Embryonic facial prominence (tissue), 1 donor: ENCODE results near the gene CTNNA1.
"Not testable (repeated sequence)": the region's sequence is repeated elsewhere in the genome, so short reads cannot be mapped to it uniquely, and the experiment has no call there.

Experiments used
- DNase-seq: peaks from one replicate; pipeline ENCODE4 v3.0.0-alpha.2; 2016; ENCODE audit errors: extremely low spot score

Gene CTNNA1

GRCh38 chr5:138898299-138898698 is 145.1 kb downstream of the CTNNA1 start:
- no peak for DNase-seq

- DNase-seq = no peak
These were observed 145.5 kb downstream of the CTNNA1 start for GRCh38 chr5:138898742-138899141.

- DNase-seq = no peak
These were observed 147.2 kb downstream of the CTNNA1 start for GRCh38 chr5:138900281-138900965.

GRCh38 chr5:138901716-138902115 is 148.5 kb downstream of the CTNNA1 start:
- DNase-seq = no peak

- no peak for DNase-seq
These were observed 150.0 kb downstream of the CTNNA1 start for GRCh38 chr5:138903130-138903775.

GRCh38 chr5:138905541-138905940 is 152.3 kb downstream of the CTNNA1 start:
- DNase-seq = no peak

- no peak for DNase-seq
These were observed 156.5 kb downstream of the CTNNA1 start for GRCh38 chr5:138909734-138910133.

- DNase-seq = no peak
These were observed 157.4 kb downstream of the CTNNA1 start for GRCh38 chr5:138910546-138911185.

GRCh38 chr5:138911441-138911840 is 158.2 kb downstream of the CTNNA1 start:
- DNase-seq = no peak

- DNase-seq = no peak
These were observed 158.9 kb downstream of the CTNNA1 start for GRCh38 chr5:138912093-138912492.

- DNase-seq = no peak
These were observed 160.5 kb downstream of the CTNNA1 start for GRCh38 chr5:138913773-138914172.

GRCh38 chr5:138914338-138914737 is 161.1 kb downstream of the CTNNA1 start:
- no peak for DNase-seq

- DNase-seq = no peak
These were observed 165.5 kb downstream of the CTNNA1 start for GRCh38 chr5:138918686-138919085.

GRCh38 chr5:138920181-138920580 is 167.0 kb downstream of the CTNNA1 start:
- DNase-seq = no peak

- not testable (repeated sequence) for DNase-seq
These were observed 168.1 kb downstream of the CTNNA1 start for GRCh38 chr5:138921362-138921761.

GRCh38 chr5:138922494-138922893 is 169.3 kb downstream of the CTNNA1 start:
- DNase-seq = no peak

- no peak for DNase-seq
These were observed 171.9 kb downstream of the CTNNA1 start for GRCh38 chr5:138925090-138925635.

GRCh38 chr5:138926257-138926656 is 173.0 kb downstream of the CTNNA1 start:
- no peak for DNase-seq

GRCh38 chr5:138926688-138927448 is 173.6 kb downstream of the CTNNA1 start:
- no peak for DNase-seq

- no peak for DNase-seq
These were observed 174.3 kb downstream of the CTNNA1 start for GRCh38 chr5:138927544-138927943.

GRCh38 chr5:138927979-138928378 is 174.8 kb downstream of the CTNNA1 start:
- DNase-seq = no peak

GRCh38 chr5:138929571-138929955 is 176.3 kb downstream of the CTNNA1 start:
- no peak for DNase-seq
